GM20431 (cell line): Measurements from ENCODE around the gene SCNM1.

Experiments
- in situ Hi-C: fragments of 300-500 bp; cut with MseI, MboI; formaldehyde crosslinking; loops from one replicate; pipeline ENCODE4 v1.15.0; 2020; ENCODE audit warnings: low sequenced_read_pairs; ENCODE audit not compliant: unreplicated experiment

The SCNM1 gene

GRCh38 chr1:151165738-151166504 lies at the start of gene SCNM1, which contains the start of gene LYSMD1:
Gene SCNM1, plus strand, starts transcription at chr1:151166144. Its CDS starts 9 bp downstream, at chr1:151166153.
Gene LYSMD1, minus strand, starts transcription at chr1:151165902. Its CDS starts 644 bp downstream, at chr1:151165258.
- in situ Hi-C loops = no loop called here

- in situ Hi-C loops = no loop called here
Observed at GRCh38 chr1:151124763-151125403, 41.1 kb upstream of the SCNM1 start.

- in situ Hi-C loops = no loop called here
Observed at GRCh38 chr1:151128800-151129199, 37.1 kb upstream of the SCNM1 start.

- in situ Hi-C loops = no loop called here
Observed at GRCh38 chr1:151130987-151131586, 34.9 kb upstream of the SCNM1 start.

- in situ Hi-C loops = no loop called here
Observed at GRCh38 chr1:151131701-151132334, 34.1 kb upstream of the SCNM1 start.

GRCh38 chr1:151132335-151133017 lies 33.5 kb upstream of the SCNM1 start:
- in situ Hi-C loops = no loop called here

GRCh38 chr1:151133018-151133806 lies 32.7 kb upstream of the SCNM1 start:
- in situ Hi-C loops = no loop called here

- in situ Hi-C loops = no loop called here
Observed at GRCh38 chr1:151134396-151134795, 31.5 kb upstream of the SCNM1 start.

- in situ Hi-C loops = no loop called here
Observed at GRCh38 chr1:151134991-151135390, 31.0 kb upstream of the SCNM1 start.

- in situ Hi-C loops = no loop called here
Observed at GRCh38 chr1:151135433-151136385, 30.2 kb upstream of the SCNM1 start.

GRCh38 chr1:151137789-151138188 lies 28.2 kb upstream of the SCNM1 start:
- in situ Hi-C loops = no loop called here

GRCh38 chr1:151142411-151143056 lies 23.4 kb upstream of the SCNM1 start:
- in situ Hi-C loops = loop anchor here (10.0 kb wide), 1 partner anchor 48 kb away; no protein-coding TSS in a partner anchor

GRCh38 chr1:151143057-151143435 lies 22.9 kb upstream of the SCNM1 start:
- in situ Hi-C loops = loop anchor here (10.0 kb wide), 1 partner anchor 48 kb away; no protein-coding TSS in a partner anchor

- in situ Hi-C loops = loop anchor here (10.0 kb wide), 1 partner anchor 49 kb away; no protein-coding TSS in a partner anchor
Observed at GRCh38 chr1:151143986-151144385, 22.0 kb upstream of the SCNM1 start.

GRCh38 chr1:151144474-151145303 lies 21.3 kb upstream of the SCNM1 start:
- in situ Hi-C loops = loop anchor here (10.0 kb wide), 1 partner anchor 50 kb away; no protein-coding TSS in a partner anchor

- in situ Hi-C loops = loop anchor here (10.0 kb wide), 1 partner anchor 51 kb away; no protein-coding TSS in a partner anchor
Observed at GRCh38 chr1:151145304-151146071, 20.5 kb upstream of the SCNM1 start.
